ENCODE results near the gene FOXO1. TPM values are rescaled to one million over a fixed set of nuclear protein-coding genes. Genes with fewer than 3 reads are reported as not detected.
A peak's percentile ranks its signal among the peaks of the same experiment; 100 is the strongest.
"Not testable (repeated sequence)": the region's sequence is repeated elsewhere in the genome, so short reads cannot be mapped to it uniquely, and the experiment has no call there.

The FOXO1 gene
- total RNA-seq, 1 donor from 2014 or later = 17.7 TPM

- DNase-seq (ENCODE audit: low read depth) = no peak
- Histone ChIP-seq H3K36me3 (ENCODE audit: control insufficient read depth, insufficient read depth, low read length) (no peaks in the 10 kb centered on the region), H3K27me3 (ENCODE audit: control insufficient read depth, insufficient read depth, low read length) (no peaks in the 10 kb centered on the region), H3K4me3 (ENCODE audit: low read depth, low read length) (peak overlapping the region; percentile 95)
- no peak for TF ChIP-seq CTCF (IDR thresholded peaks at IDR 0.05; ENCODE audit: insufficient read depth, low read length, poor library complexity, severe bottlenecking)
Observed at GRCh38 chr13:40664350-40665125, 1.9 kb downstream of the FOXO1 start.

- not testable (repeated sequence) for H3K27me3 ChIP-seq (ENCODE audit: control insufficient read depth, insufficient read depth, low read length); H3K36me3 ChIP-seq (ENCODE audit: control insufficient read depth, insufficient read depth, low read length); DNase-seq (ENCODE audit: low read depth)
- H3K4me3 ChIP-seq (ENCODE audit: low read depth, low read length) = peak overlapping the region; percentile 95
Observed at GRCh38 chr13:40664100-40664349, 2.4 kb downstream of the FOXO1 start.

GRCh38 chr13:40662866-40663265 is 3.6 kb downstream of the FOXO1 start:
- TF ChIP-seq CTCF (IDR thresholded peaks at IDR 0.05; ENCODE audit: insufficient read depth, low read length, poor library complexity, severe bottlenecking) = no peak
- H3K27me3 ChIP-seq (ENCODE audit: control insufficient read depth, insufficient read depth, low read length) = no peaks in the 10 kb centered on the region
- H3K36me3 ChIP-seq (ENCODE audit: control insufficient read depth, insufficient read depth, low read length) = no peaks in the 10 kb centered on the region
- no peak for DNase-seq (ENCODE audit: low read depth)
- H3K4me3 ChIP-seq (ENCODE audit: low read depth, low read length) = no peak overlapping the region

GRCh38 chr13:40661875-40662665 is 4.4 kb downstream of the FOXO1 start:
- no peak overlapping the region for H3K4me3 ChIP-seq (ENCODE audit: low read depth, low read length)

GRCh38 chr13:40660692-40661091 is 5.7 kb downstream of the FOXO1 start:
- no peaks in the 10 kb centered on the region for H3K36me3 ChIP-seq (ENCODE audit: control insufficient read depth, insufficient read depth, low read length)
- H3K27me3 ChIP-seq (ENCODE audit: control insufficient read depth, insufficient read depth, low read length) = no peaks in the 10 kb centered on the region
- no peak overlapping the region for H3K4me3 ChIP-seq (ENCODE audit: low read depth, low read length)
- no peak for TF ChIP-seq CTCF (IDR thresholded peaks at IDR 0.05; ENCODE audit: insufficient read depth, low read length, poor library complexity, severe bottlenecking)
- DNase-seq (ENCODE audit: low read depth) = no peak

More at GRCh38 chr13:40661875-40662665, 4.4 kb downstream of the FOXO1 start:
- no peak for DNase-seq (ENCODE audit: low read depth)
- Histone ChIP-seq H3K27me3 (ENCODE audit: control insufficient read depth, insufficient read depth, low read length) (no peaks in the 10 kb centered on the region), H3K36me3 (ENCODE audit: control insufficient read depth, insufficient read depth, low read length) (no peaks in the 10 kb centered on the region)
- TF ChIP-seq CTCF (IDR thresholded peaks at IDR 0.05; ENCODE audit: insufficient read depth, low read length, poor library complexity, severe bottlenecking) = no peak

DNA sequence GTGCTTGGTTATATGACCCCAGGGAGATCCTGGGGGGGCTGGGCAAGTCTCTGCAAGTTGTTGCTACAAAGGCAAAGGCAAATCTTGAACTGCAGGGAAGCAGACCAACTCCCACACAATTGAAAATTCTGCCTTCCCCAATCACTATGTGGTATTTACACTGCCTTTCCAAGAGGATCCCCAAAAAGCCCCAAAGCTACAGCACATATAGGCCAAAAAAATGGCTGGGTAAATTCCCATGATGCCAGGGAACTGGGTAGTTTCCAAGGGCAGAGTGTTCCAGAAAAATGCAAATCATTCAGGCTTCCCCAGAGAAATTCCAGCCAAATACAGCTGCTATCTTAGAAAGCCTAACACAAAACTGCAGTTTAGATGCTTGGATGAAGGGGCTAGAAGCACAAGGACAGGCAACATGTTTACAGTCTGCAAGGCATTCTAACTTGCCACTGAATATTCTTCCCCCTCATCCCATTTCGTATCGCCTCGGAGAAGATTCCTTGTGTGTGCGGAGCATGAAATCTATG is 6.2 kb downstream of the FOXO1 start:
- H3K27me3 ChIP-seq (ENCODE audit: control insufficient read depth, insufficient read depth, low read length) = no peaks in the 10 kb centered on the region
- H3K4me3 ChIP-seq (ENCODE audit: low read depth, low read length) = no peak overlapping the region
- no peak for DNase-seq (ENCODE audit: low read depth)
- no peaks in the 10 kb centered on the region for H3K36me3 ChIP-seq (ENCODE audit: control insufficient read depth, insufficient read depth, low read length)
- no peak for TF ChIP-seq CTCF (IDR thresholded peaks at IDR 0.05; ENCODE audit: insufficient read depth, low read length, poor library complexity, severe bottlenecking)

Measured in kidney epithelial cell (primary cell).